ENCODE data around the gene TMX4. TPM values are rescaled to one million over a fixed set of nuclear protein-coding genes. Genes with fewer than 3 reads are reported as not detected.

Gene TMX4
- total and polyA plus RNA-seq, 4 donors: 7.8 to 45.2 (median 19.5) TPM

DNA sequence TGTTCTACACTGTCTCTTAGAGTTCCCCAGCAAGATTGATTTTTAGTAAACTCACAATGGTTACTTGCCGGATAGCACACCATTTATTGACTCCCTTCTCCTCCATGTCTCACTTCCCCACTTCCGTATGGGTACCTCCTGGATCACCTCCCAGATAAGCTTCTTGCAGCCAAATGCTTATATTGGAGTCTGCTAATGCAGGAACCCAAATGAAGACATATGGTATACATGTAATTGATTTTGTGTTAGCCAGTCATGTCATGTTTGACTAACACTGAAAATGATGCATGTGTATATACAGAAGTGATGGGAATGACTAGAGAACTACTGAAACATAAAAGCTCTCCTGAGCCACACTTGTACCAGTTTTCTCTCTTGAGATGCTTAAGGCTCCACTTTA is 46.1 kb upstream of the TMX4 start:
- Histone ChIP-seq H3K36me3 (ENCODE audit: control insufficient read depth in 4 of 4, insufficient read depth in 4 of 4, low read length in 4 of 4) (no peaks in the 10 kb centered on the region), H3K4me1 (ENCODE audit: control insufficient read depth in 5 of 5, insufficient read depth in 5 of 5, low read length in 5 of 5) (peaks cover 0 to 20% (median 0%) of the 10 kb centered on the region in 5 donors), H3K9me3 (ENCODE audit: control insufficient read depth in 4 of 4, insufficient read depth in 3 of 4, low read length in 3 of 4) (no peaks in the 10 kb centered on the region), H3K9ac (ENCODE audit: insufficient read depth in 1 of 2, low read length in 2 of 2) (no peak overlapping the region), H3K27me3 (ENCODE audit: control insufficient read depth in 3 of 3, insufficient read depth in 3 of 3, low read length in 2 of 3) (no peaks in the 10 kb centered on the region), H3K4me3 (no peak overlapping the region), H3K27ac (ENCODE audit: low read depth in 1 of 2, low read length in 1 of 2) (no peak overlapping the region)
- WGBS, 2 donors: 94 to 100% methylated on average over 2 of the region's 2 CpGs
- DNase-seq (no peak), ATAC-seq (ENCODE audit: insufficient read depth, low FRiP score) (no peak)
- TF ChIP-seq, protein P1, sequence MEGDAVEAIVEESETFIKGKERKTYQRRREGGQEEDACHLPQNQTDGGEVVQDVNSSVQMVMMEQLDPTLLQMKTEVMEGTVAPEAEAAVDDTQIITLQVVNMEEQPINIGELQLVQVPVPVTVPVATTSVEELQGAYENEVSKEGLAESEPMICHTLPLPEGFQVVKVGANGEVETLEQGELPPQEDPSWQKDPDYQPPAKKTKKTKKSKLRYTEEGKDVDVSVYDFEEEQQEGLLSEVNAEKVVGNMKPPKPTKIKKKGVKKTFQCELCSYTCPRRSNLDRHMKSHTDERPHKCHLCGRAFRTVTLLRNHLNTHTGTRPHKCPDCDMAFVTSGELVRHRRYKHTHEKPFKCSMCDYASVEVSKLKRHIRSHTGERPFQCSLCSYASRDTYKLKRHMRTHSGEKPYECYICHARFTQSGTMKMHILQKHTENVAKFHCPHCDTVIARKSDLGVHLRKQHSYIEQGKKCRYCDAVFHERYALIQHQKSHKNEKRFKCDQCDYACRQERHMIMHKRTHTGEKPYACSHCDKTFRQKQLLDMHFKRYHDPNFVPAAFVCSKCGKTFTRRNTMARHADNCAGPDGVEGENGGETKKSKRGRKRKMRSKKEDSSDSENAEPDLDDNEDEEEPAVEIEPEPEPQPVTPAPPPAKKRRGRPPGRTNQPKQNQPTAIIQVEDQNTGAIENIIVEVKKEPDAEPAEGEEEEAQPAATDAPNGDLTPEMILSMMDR (IDR thresholded peaks at IDR 0.05; ENCODE audit: control extremely low read depth, extremely low read depth): no peak

DNA sequence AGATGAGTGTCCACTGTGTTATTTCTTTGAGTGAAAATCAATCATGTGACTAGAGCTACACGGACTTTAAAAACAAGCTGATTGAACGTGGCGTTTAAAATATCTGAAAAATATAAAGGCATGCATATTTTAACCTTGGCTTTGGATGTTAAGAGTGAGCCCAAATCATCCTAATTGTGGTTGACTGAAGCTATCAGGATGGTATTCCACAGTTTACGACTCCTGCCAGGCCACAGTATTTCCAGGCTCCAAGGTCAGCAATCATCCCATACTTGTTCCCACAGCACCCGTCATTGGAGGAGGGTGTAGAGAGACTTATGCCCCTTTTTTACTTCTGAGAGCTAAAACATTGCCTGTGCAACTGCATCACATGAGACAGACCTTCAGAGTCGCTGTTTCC is 43.2 kb upstream of the TMX4 start:
- 72 to 80% methylated on average over 6 of the region's 6 CpGs for WGBS, 2 donors
- H3K27ac ChIP-seq (ENCODE audit: low read depth in 1 of 2, low read length in 1 of 2): no peak overlapping the region
- peaks cover 0 to 31% (median 0%) of the 10 kb centered on the region in 5 donors for H3K4me1 ChIP-seq (ENCODE audit: control insufficient read depth in 5 of 5, insufficient read depth in 5 of 5, low read length in 5 of 5)
- DNase-seq (peak; percentile 43 to 82 (median 77)), ATAC-seq (ENCODE audit: insufficient read depth, low FRiP score) (no peak)
- no peaks in the 10 kb centered on the region for H3K36me3 ChIP-seq (ENCODE audit: control insufficient read depth in 4 of 4, insufficient read depth in 4 of 4, low read length in 4 of 4)
- H3K4me3 ChIP-seq: no peak overlapping the region
- H3K9me3 ChIP-seq (ENCODE audit: control insufficient read depth in 4 of 4, insufficient read depth in 3 of 4, low read length in 3 of 4): no peaks in the 10 kb centered on the region
- TF ChIP-seq, protein P1 (IDR thresholded peaks at IDR 0.05; ENCODE audit: control extremely low read depth, extremely low read depth): no peak
- H3K27me3 ChIP-seq (ENCODE audit: control insufficient read depth in 3 of 3, insufficient read depth in 3 of 3, low read length in 2 of 3): no peaks in the 10 kb centered on the region
- no peak overlapping the region for H3K9ac ChIP-seq (ENCODE audit: insufficient read depth in 1 of 2, low read length in 2 of 2)

DNA sequence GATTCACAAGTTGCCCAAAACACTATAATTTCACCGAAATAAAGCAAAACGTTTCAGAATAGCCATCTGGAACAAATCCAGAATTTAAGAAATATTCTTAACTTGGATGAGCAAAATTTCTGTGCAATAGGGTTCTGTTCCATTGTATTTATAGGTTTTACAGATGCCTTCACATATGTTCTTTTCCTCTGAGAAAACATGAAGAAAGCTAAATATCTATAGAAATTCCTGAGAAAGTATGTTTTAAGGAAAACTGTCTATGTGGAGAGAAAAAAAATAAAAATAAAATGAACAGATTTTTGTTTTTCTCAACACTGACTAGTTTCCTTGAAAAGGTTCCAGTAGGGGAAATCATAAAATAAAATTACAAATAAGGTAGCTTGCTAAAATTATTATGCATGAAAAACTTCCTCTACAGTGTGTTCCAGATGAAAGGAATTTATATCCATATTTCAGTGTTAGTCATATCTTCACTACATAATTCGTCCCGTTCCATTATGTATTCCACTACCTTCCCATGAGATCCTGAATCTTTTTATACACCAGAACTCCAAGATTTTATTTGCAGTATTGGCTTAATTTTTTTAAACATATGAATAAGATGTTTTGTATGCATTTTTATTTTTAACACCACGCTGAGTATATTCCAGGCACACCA is 42.4 kb upstream of the TMX4 start:
- H3K36me3 ChIP-seq (ENCODE audit: control insufficient read depth in 4 of 4, insufficient read depth in 4 of 4, low read length in 4 of 4): no peaks in the 10 kb centered on the region
- peaks cover 0 to 31% (median 0%) of the 10 kb centered on the region in 5 donors for H3K4me1 ChIP-seq (ENCODE audit: control insufficient read depth in 5 of 5, insufficient read depth in 5 of 5, low read length in 5 of 5)
- H3K9ac ChIP-seq (ENCODE audit: insufficient read depth in 1 of 2, low read length in 2 of 2): no peak overlapping the region
- TF ChIP-seq, protein P1 (IDR thresholded peaks at IDR 0.05; ENCODE audit: control extremely low read depth, extremely low read depth): no peak
- WGBS, 2 donors: 67 to 79% methylated on average over 5 of the region's 5 CpGs
- no peak overlapping the region for H3K27ac ChIP-seq (ENCODE audit: low read depth in 1 of 2, low read length in 1 of 2)
- no peaks in the 10 kb centered on the region for H3K27me3 ChIP-seq (ENCODE audit: control insufficient read depth in 3 of 3, insufficient read depth in 3 of 3, low read length in 2 of 3)
- DNase-seq (peak in 1 of 3 donors; percentile 67), ATAC-seq (ENCODE audit: insufficient read depth, low FRiP score) (no peak)
- no peak overlapping the region for H3K4me3 ChIP-seq
- no peaks in the 10 kb centered on the region for H3K9me3 ChIP-seq (ENCODE audit: control insufficient read depth in 4 of 4, insufficient read depth in 3 of 4, low read length in 3 of 4)

DNA sequence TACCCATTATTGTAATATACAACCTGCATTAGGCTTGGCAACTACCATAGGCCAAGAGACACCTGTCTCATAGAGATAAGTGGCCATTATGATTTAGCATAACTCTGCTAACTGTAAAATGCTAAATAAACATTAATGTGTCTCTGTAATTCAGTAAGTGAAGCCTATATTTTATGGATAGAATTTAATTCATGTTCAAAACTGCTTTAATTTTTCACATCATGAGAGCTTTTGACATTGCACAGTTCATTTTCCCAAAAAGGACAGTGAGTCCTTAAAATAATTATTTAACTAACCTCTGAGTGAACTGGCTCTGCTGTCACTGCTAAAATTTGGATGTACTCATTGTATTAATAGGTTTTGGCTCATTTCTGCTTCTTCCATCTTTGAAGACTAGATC is 41.4 kb upstream of the TMX4 start:
- no peak overlapping the region for H3K9ac ChIP-seq (ENCODE audit: insufficient read depth in 1 of 2, low read length in 2 of 2)
- ATAC-seq (ENCODE audit: insufficient read depth, low FRiP score): no peak
- no peaks in the 10 kb centered on the region for H3K27me3 ChIP-seq (ENCODE audit: control insufficient read depth in 3 of 3, insufficient read depth in 3 of 3, low read length in 2 of 3)
- no peak overlapping the region for H3K27ac ChIP-seq (ENCODE audit: low read depth in 1 of 2, low read length in 1 of 2)
- no peaks in the 10 kb centered on the region for H3K36me3 ChIP-seq (ENCODE audit: control insufficient read depth in 4 of 4, insufficient read depth in 4 of 4, low read length in 4 of 4)
- TF ChIP-seq, protein P1 (IDR thresholded peaks at IDR 0.05; ENCODE audit: control extremely low read depth, extremely low read depth): no peak
- H3K9me3 ChIP-seq (ENCODE audit: control insufficient read depth in 4 of 4, insufficient read depth in 3 of 4, low read length in 3 of 4): no peaks in the 10 kb centered on the region
- peak in 1 of 3 donors; percentile 49 for DNase-seq
- H3K4me1 ChIP-seq (ENCODE audit: control insufficient read depth in 5 of 5, insufficient read depth in 5 of 5, low read length in 5 of 5): peaks cover 0 to 31% (median 0%) of the 10 kb centered on the region in 5 donors
- H3K4me3 ChIP-seq: no peak overlapping the region

Data from lung (tissue), 12 donors.